Mucosa of stomach (tissue), 1 donor: Measurements from ENCODE around the gene S100A4.
"Not testable (repeated sequence)": the region's sequence is repeated elsewhere in the genome, so short reads cannot be mapped to it uniquely, and the experiment has no call there.

Experiments used
- H3K27me3 ChIP-seq: one replicate; pipeline ENCODE4 v1.7.0; 2013; ENCODE audit warnings: mild to moderate bottlenecking, low read length; ENCODE audit not compliant: control insufficient read depth, insufficient read depth
- H3K36me3 ChIP-seq: one replicate; pipeline ENCODE4 v1.7.0; 2013; ENCODE audit warnings: low read length; ENCODE audit not compliant: control insufficient read depth, insufficient read depth
- H3K4me1 ChIP-seq: one replicate; pipeline ENCODE4 v1.7.0; 2013; ENCODE audit warnings: mild to moderate bottlenecking, low read length; ENCODE audit not compliant: control insufficient read depth, insufficient read depth
- H3K4me3 ChIP-seq: one replicate; pipeline ENCODE4 v1.7.0; 2013; ENCODE audit warnings: low read length
- H3K9ac ChIP-seq: one replicate; pipeline ENCODE4 v1.7.0; 2013; ENCODE audit warnings: mild to moderate bottlenecking, low read length, moderate library complexity
- H3K9me3 ChIP-seq: one replicate; pipeline ENCODE4 v1.7.0; 2013; ENCODE audit warnings: mild to moderate bottlenecking, low read length, moderate library complexity; ENCODE audit not compliant: control insufficient read depth
- donor health status: Pancreatic carcinoma.

Gene S100A4

GRCh38 chr1:153565529-153566374 is 20.1 kb upstream of the S100A4 start, which contains the start of gene S100A2:
Gene S100A2 (minus strand): TSS chr1:153565844. CDS start chr1:153563877, 1,967 bp downstream.
- Histone ChIP-seq H3K4me1 (peaks cover 39% of the 10 kb centered on the region), H3K4me3 (no peak within 1 kb of the TSS), H3K9me3 (no peaks in the 10 kb centered on the region), H3K27me3 (no peaks in the 10 kb centered on the region), H3K36me3 (no peaks in the 10 kb centered on the region), H3K9ac (peak within 1 kb of the TSS; percentile 84)

GRCh38 chr1:153563991-153564390 is 18.4 kb upstream of the S100A4 start:
- Histone ChIP-seq H3K9me3 (no peaks in the 10 kb centered on the region), H3K4me1 (peaks cover 38% of the 10 kb centered on the region), H3K27me3 (no peaks in the 10 kb centered on the region), H3K36me3 (no peaks in the 10 kb centered on the region), H3K4me3 (no peak overlapping the region), H3K9ac (no peak overlapping the region)

DNA sequence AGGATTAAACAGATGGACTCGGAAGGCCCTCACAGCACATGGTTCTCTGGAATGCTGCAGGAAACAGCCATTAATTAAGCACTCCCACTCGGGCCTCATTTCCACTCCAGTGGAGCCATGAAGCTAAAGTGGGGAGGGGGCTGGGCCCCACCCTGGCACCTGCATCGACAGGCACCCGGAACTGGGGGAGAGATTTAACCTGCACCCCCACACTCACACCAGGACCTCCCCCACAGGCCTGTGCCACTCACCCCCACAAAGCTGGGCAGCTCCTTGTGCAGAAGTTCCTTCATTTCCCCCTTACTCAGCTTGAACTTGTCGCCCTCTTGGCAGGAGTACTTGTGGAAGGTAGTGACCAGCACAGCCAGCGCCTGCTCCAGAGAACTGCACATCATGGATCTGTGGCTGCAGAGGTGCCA is 17.9 kb upstream of the S100A4 start:
- no peak overlapping the region for H3K4me3 ChIP-seq
- no peaks in the 10 kb centered on the region for H3K27me3 ChIP-seq
- H3K36me3 ChIP-seq, result no peaks in the 10 kb centered on the region
- no peaks in the 10 kb centered on the region for H3K9me3 ChIP-seq
- H3K9ac ChIP-seq, result no peak overlapping the region
- H3K4me1 ChIP-seq, result peaks cover 33% of the 10 kb centered on the region

GRCh38 chr1:153562021-153562420 is 16.4 kb upstream of the S100A4 start:
- H3K4me3 ChIP-seq, H3K9me3 ChIP-seq, H3K36me3 ChIP-seq, H3K9ac ChIP-seq, H3K27me3 ChIP-seq: not testable (repeated sequence)
- peaks cover 19% of the 10 kb centered on the region for H3K4me1 ChIP-seq

GRCh38 chr1:153561466-153561985 is 15.9 kb upstream of the S100A4 start:
- no peaks in the 10 kb centered on the region for H3K27me3 ChIP-seq
- no peaks in the 10 kb centered on the region for H3K9me3 ChIP-seq
- no peak overlapping the region for H3K4me3 ChIP-seq
- H3K36me3 ChIP-seq, result no peaks in the 10 kb centered on the region
- H3K9ac ChIP-seq, result no peak overlapping the region
- H3K4me1 ChIP-seq, result peaks cover 14% of the 10 kb centered on the region

GRCh38 chr1:153560771-153561465 is 15.3 kb upstream of the S100A4 start:
- H3K9me3 ChIP-seq, result no peaks in the 10 kb centered on the region
- no peak overlapping the region for H3K9ac ChIP-seq
- H3K4me1 ChIP-seq, result peaks cover 8% of the 10 kb centered on the region
- no peaks in the 10 kb centered on the region for H3K36me3 ChIP-seq
- H3K27me3 ChIP-seq, result no peaks in the 10 kb centered on the region
- H3K4me3 ChIP-seq, result no peak overlapping the region

GRCh38 chr1:153560241-153560640 is 14.6 kb upstream of the S100A4 start:
- H3K4me3 ChIP-seq, result no peak overlapping the region
- peaks cover 1% of the 10 kb centered on the region for H3K4me1 ChIP-seq
- no peaks in the 10 kb centered on the region for H3K27me3 ChIP-seq
- H3K9me3 ChIP-seq, result no peaks in the 10 kb centered on the region
- no peaks in the 10 kb centered on the region for H3K36me3 ChIP-seq
- no peak overlapping the region for H3K9ac ChIP-seq

GRCh38 chr1:153557877-153558276 is 12.3 kb upstream of the S100A4 start:
- Histone ChIP-seq H3K4me3 (no peak overlapping the region), H3K27me3 (no peaks in the 10 kb centered on the region), H3K9ac (no peak overlapping the region), H3K9me3 (no peaks in the 10 kb centered on the region), H3K4me1 (peaks cover 10% of the 10 kb centered on the region), H3K36me3 (no peaks in the 10 kb centered on the region)

GRCh38 chr1:153556348-153556747 is 10.7 kb upstream of the S100A4 start:
- Histone ChIP-seq H3K4me3 (no peak overlapping the region), H3K27me3 (no peaks in the 10 kb centered on the region), H3K9me3 (no peaks in the 10 kb centered on the region), H3K4me1 (peaks cover 10% of the 10 kb centered on the region), H3K9ac (no peak overlapping the region), H3K36me3 (no peaks in the 10 kb centered on the region)

DNA sequence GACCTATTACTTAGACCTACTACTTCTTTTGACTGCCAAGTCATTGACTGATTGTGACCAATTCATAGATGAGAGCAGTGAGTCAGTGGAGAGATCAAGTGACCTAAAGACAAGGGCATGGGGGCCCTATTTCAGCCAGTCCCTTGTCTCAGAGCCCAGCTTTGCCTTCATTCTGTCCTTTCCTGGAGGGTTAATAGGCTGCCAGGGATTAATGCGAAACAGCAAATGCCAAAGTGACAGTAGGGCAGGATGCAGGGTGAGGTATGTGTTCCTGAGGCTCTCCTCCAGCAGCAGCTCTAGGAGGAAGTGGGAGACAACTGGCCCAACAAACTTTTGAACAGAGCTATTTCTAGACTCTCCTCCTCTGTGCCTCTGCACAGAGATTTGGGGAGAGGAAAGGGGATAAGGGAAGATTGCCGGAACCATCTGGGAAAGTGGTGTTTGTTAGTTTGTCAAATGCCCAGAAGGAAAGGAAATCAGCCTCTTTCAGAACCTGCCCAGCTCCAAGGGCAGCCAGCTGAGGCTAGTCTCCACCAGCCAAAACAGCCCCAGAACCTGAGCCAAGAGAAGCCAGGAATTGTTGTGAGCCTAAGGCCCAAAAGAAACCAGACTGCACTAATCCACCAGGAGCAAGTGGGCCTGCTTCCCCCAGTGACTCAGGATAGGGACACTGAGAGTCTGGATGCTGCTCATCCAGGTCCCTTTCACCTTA is 8.4 kb upstream of the S100A4 start:
- Histone ChIP-seq H3K27me3 (no peaks in the 10 kb centered on the region), H3K4me1 (peaks cover 18% of the 10 kb centered on the region), H3K9ac (no peak overlapping the region), H3K36me3 (no peaks in the 10 kb centered on the region), H3K4me3 (no peak overlapping the region), H3K9me3 (no peaks in the 10 kb centered on the region)

GRCh38 chr1:153553096-153553495 is 7.5 kb upstream of the S100A4 start:
- Histone ChIP-seq H3K27me3 (no peaks in the 10 kb centered on the region), H3K4me1 (peaks cover 27% of the 10 kb centered on the region), H3K9ac (no peak overlapping the region), H3K9me3 (no peaks in the 10 kb centered on the region), H3K4me3 (no peak overlapping the region), H3K36me3 (no peaks in the 10 kb centered on the region)

DNA sequence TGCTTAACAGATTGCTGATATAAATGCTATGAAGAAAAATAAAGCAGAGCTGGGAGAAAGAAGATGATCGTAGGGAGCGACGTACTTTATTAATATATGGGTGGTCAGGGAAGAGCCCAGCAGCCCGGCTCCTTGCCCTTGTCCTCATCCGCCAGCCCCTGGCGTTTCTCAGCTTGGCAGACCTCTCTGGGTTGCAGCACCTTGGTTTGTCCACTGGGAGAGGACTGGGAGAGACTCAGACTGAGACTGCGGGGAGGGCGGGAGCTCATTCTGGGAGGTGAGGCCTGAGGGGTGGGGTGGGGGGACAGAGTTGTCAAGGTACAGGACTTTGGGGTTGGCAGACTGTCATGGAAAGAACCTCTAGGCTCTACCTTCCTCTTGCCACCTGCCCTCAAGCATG is 6.7 kb upstream of the S100A4 start:
- Histone ChIP-seq H3K4me3 (no peak overlapping the region), H3K4me1 (peaks cover 34% of the 10 kb centered on the region), H3K9ac (no peak overlapping the region), H3K27me3 (no peaks in the 10 kb centered on the region), H3K9me3 (no peaks in the 10 kb centered on the region), H3K36me3 (no peaks in the 10 kb centered on the region)
